ENCODE data around the gene ZNF497. TPM values are rescaled to one million over a fixed set of nuclear protein-coding genes. Genes with fewer than 3 reads are reported as not detected.
A peak's percentile ranks its signal among the peaks of the same experiment; 100 is the strongest.

The ZNF497 gene
- total and polyA plus RNA-seq, 2 of the 13 experiments (the other 11 are each of a cell fraction or from before 2014, with no cell fraction given): 1.5 to 1.9 TPM

DNA sequence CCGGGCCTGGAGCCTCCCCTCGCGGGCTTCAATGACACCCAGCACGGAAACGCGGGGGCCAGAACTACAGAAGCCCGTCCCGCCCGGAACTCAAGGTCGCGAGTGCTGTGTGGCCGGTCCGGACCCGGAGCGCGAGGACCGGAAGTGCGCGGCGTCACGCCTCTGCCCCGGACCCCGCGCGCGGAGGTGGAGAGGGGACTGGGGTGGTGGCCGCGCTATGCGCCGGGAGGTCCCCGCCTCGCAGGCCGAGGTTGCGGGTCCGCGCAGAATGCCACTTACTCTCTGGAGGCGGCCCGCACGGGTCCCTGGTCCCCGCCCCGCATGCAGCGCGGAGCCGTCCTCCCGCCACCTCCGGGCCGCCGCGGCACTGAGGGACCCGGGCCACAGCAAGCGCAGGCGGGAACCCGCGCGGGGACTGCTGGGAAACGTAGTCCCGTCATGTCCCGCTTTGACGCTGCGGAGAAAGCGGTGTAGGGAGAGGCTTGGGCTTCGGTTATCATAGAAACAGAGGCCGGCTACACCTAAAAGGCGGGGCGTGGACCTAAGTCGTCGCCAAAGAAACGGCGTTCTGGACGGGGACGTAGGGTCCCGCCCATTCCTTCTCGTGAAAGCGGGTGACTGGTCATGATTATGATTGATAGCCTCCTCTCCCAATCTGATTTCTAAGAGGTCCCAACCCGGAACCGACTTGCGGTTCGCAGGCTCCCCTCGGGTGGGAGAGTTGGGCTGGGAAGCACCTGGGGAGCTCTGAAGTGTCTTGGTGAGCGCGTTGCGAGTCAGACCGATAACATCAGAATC lies 18.3 kb upstream of the ZNF497 start, which contains the start of gene ZNF837 (continued):
- 0 out of 2 replicates have a peak, but pooled peaks have one; percentile 37 for TF ChIP-seq ZNF326 (CRISPR knock-in tag; IDR thresholded peaks at IDR 0.05; ENCODE audit: borderline replicate concordance)
- TF ChIP-seq SETDB1 (CRISPR knock-in tag; IDR thresholded peaks at IDR 0.05; ENCODE audit: borderline replicate concordance): no peak
- TF ChIP-seq ZNF264 (CRISPR knock-in tag; IDR thresholded peaks at IDR 0.05): no peak; the same call in 1 of the 2 replicates
- TF ChIP-seq EED (CRISPR knock-in tag; IDR thresholded peaks at IDR 0.05): peak; percentile 28; the same call in 1 of the 2 replicates
- TF ChIP-seq KDM5A (IDR thresholded peaks at IDR 0.05; ENCODE audit: borderline replicate concordance, low read length): peak; percentile 97
- TF ChIP-seq SCMH1 (CRISPR knock-in tag; IDR thresholded peaks at IDR 0.05; ENCODE audit: borderline replicate concordance): no peak
- peak; percentile 75; the same call in 1 of the 2 replicates for TF ChIP-seq ZNF773 (CRISPR knock-in tag; IDR thresholded peaks at IDR 0.05; ENCODE audit: borderline replicate concordance)
- TF ChIP-seq RARA (CRISPR knock-in tag; IDR thresholded peaks at IDR 0.05): peak; percentile 42; the same call in 1 of the 2 replicates
- 0 out of 2 replicates have a peak, but pooled peaks have one; percentile 54 for TF ChIP-seq ZNF256 (CRISPR knock-in tag; conservative IDR thresholded peaks at IDR 0.05)
- no peak for TF ChIP-seq HNRNPH1 (optimal IDR thresholded peaks at IDR 0.05; ENCODE audit: low read depth, low read length)
- TF ChIP-seq MED13 (CRISPR knock-in tag; IDR thresholded peaks at IDR 0.05): peak; percentile 89
- TF ChIP-seq, protein P1, sequence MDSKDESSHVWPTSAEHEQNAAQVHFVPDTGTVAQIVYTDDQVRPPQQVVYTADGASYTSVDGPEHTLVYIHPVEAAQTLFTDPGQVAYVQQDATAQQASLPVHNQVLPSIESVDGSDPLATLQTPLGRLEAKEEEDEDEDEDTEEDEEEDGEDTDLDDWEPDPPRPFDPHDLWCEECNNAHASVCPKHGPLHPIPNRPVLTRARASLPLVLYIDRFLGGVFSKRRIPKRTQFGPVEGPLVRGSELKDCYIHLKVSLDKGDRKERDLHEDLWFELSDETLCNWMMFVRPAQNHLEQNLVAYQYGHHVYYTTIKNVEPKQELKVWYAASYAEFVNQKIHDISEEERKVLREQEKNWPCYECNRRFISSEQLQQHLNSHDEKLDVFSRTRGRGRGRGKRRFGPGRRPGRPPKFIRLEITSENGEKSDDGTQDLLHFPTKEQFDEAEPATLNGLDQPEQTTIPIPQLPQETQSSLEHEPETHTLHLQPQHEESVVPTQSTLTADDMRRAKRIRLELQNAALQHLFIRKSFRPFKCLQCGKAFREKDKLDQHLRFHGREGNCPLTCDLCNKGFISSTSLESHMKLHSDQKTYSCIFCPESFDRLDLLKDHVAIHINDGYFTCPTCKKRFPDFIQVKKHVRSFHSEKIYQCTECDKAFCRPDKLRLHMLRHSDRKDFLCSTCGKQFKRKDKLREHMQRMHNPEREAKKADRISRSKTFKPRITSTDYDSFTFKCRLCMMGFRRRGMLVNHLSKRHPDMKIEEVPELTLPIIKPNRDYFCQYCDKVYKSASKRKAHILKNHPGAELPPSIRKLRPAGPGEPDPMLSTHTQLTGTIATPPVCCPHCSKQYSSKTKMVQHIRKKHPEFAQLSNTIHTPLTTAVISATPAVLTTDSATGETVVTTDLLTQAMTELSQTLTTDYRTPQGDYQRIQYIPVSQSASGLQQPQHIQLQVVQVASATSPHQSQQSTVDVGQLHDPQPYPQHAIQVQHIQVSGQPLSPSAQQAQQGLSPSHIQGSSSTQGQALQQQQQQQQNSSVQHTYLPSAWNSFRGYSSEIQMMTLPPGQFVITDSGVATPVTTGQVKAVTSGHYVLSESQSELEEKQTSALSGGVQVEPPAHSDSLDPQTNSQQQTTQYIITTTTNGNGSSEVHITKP (CRISPR knock-in tag; IDR thresholded peaks at IDR 0.05; ENCODE audit: low read depth): no peak
- TF ChIP-seq U2AF2 (IDR thresholded peaks at IDR 0.05; ENCODE audit: low read depth, low read length): no peak
- TF ChIP-seq REPIN1 (CRISPR knock-in tag; IDR thresholded peaks at IDR 0.05; ENCODE audit: borderline replicate concordance, low read depth): peak; percentile 74; the same call in 1 of the 2 replicates
- peak; percentile 97; the same call in 1 of the 2 replicates for TF ChIP-seq KAT7 (CRISPR knock-in tag; IDR thresholded peaks at IDR 0.05; ENCODE audit: borderline replicate concordance)
- TF ChIP-seq TCF7 (IDR thresholded peaks at IDR 0.05; ENCODE audit: low read depth): no peak; the same call in 1 of the 2 replicates
- TF ChIP-seq, protein P2, sequence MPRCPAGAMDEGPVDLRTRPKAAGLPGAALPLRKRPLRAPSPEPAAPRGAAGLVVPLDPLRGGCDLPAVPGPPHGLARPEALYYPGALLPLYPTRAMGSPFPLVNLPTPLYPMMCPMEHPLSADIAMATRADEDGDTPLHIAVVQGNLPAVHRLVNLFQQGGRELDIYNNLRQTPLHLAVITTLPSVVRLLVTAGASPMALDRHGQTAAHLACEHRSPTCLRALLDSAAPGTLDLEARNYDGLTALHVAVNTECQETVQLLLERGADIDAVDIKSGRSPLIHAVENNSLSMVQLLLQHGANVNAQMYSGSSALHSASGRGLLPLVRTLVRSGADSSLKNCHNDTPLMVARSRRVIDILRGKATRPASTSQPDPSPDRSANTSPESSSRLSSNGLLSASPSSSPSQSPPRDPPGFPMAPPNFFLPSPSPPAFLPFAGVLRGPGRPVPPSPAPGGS (CRISPR knock-in tag; IDR thresholded peaks at IDR 0.05): no peak; the same call in 1 of the 2 replicates
- TF ChIP-seq, protein P3, sequence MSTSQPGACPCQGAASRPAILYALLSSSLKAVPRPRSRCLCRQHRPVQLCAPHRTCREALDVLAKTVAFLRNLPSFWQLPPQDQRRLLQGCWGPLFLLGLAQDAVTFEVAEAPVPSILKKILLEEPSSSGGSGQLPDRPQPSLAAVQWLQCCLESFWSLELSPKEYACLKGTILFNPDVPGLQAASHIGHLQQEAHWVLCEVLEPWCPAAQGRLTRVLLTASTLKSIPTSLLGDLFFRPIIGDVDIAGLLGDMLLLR (CRISPR knock-in tag; IDR thresholded peaks at IDR 0.05): peak; percentile 87
- TF ChIP-seq ZNF850 (CRISPR knock-in tag; conservative IDR thresholded peaks at IDR 0.05): no peak
- no peak for TF ChIP-seq NONO (IDR thresholded peaks at IDR 0.05)
- TF ChIP-seq NONO (CRISPR knock-in tag; conservative IDR thresholded peaks at IDR 0.05): peak; percentile 98
- TF ChIP-seq PRMT3 (CRISPR knock-in tag; IDR thresholded peaks at IDR 0.05; ENCODE audit: borderline replicate concordance, low read depth): no peak
- TF ChIP-seq SIN3A (IDR thresholded peaks at IDR 0.05; ENCODE audit: borderline replicate concordance, low read depth, low read length): peak; percentile 67; the same call in 1 of the 2 replicates
